ENCODE measurements around the gene SIX1. TPM values are rescaled to one million over a fixed set of nuclear protein-coding genes. Genes with fewer than 3 reads are reported as not detected.
A peak's percentile ranks its signal among the peaks of the same experiment; 100 is the strongest.

Gene SIX1
- 96.6 and 118 TPM in 2 replicates for total RNA-seq
- 26.2 TPM for polyA plus RNA-seq (2012)

- peak; percentile 97 for DNase-seq (ENCODE audit: low read depth)
Observed at GRCh38 chr14:60648934-60649874, at the start of gene SIX1. Gene SIX1, minus strand, starts transcription at chr14:60649477. Its CDS starts 288 bp downstream, at chr14:60649189.

GRCh38 chr14:60695327-60695726 lies 46.0 kb upstream of the SIX1 start:
- DNase-seq (ENCODE audit: low read depth) = no peak

- no peak for DNase-seq (ENCODE audit: low read depth)
Observed at GRCh38 chr14:60691383-60692113, 42.3 kb upstream of the SIX1 start.

- DNase-seq (ENCODE audit: low read depth) = no peak
Observed at GRCh38 chr14:60686865-60687264, 37.6 kb upstream of the SIX1 start.

- DNase-seq (ENCODE audit: low read depth) = peak; percentile 50
Observed at GRCh38 chr14:60684203-60684602, 34.9 kb upstream of the SIX1 start.

GRCh38 chr14:60681271-60681670 lies 32.0 kb upstream of the SIX1 start:
- no peak for DNase-seq (ENCODE audit: low read depth)

- no peak for DNase-seq (ENCODE audit: low read depth)
Observed at GRCh38 chr14:60680511-60680910, 31.2 kb upstream of the SIX1 start.

- DNase-seq (ENCODE audit: low read depth) = no peak
Observed at GRCh38 chr14:60679566-60680258, 30.4 kb upstream of the SIX1 start.

- DNase-seq (ENCODE audit: low read depth) = no peak
Observed at GRCh38 chr14:60677701-60678100, 28.4 kb upstream of the SIX1 start.

GRCh38 chr14:60670989-60671388 lies 21.7 kb upstream of the SIX1 start:
- DNase-seq (ENCODE audit: low read depth) = no peak

- no peak for DNase-seq (ENCODE audit: low read depth)
Observed at GRCh38 chr14:60668431-60669112, 19.3 kb upstream of the SIX1 start.

GRCh38 chr14:60665177-60665550 lies 15.9 kb upstream of the SIX1 start:
- peak; percentile 78 for DNase-seq (ENCODE audit: low read depth)

GRCh38 chr14:60662982-60663381 lies 13.7 kb upstream of the SIX1 start:
- no peak for DNase-seq (ENCODE audit: low read depth)

- DNase-seq (ENCODE audit: low read depth) = no peak
Observed at GRCh38 chr14:60661721-60662120, 12.4 kb upstream of the SIX1 start.

GRCh38 chr14:60658909-60659585 lies 9.8 kb upstream of the SIX1 start:
- peak; percentile 42 for DNase-seq (ENCODE audit: low read depth)

GRCh38 chr14:60658211-60658690 lies 9.0 kb upstream of the SIX1 start:
- no peak for DNase-seq (ENCODE audit: low read depth)

GRCh38 chr14:60657456-60658210 lies 8.4 kb upstream of the SIX1 start:
- peak; percentile 72 for DNase-seq (ENCODE audit: low read depth)

GRCh38 chr14:60656686-60657455 lies 7.6 kb upstream of the SIX1 start:
- peak; percentile 82 for DNase-seq (ENCODE audit: low read depth)
